Gastrocnemius medialis (tissue), 4 donors: ENCODE results near the gene RETREG1.

Experiments
- POLR2A ChIP-seq, 2 donors: fragments of 450-650 bp; IDR thresholded peaks; one replicate each; pipeline ENCODE4 v1.6.1; 2017; ENCODE audit warnings: antibody characterized with exemption in 2 of 2, mild to moderate bottlenecking in 2 of 2, moderate library complexity in 2 of 2
- TF ChIP-seq, protein P1 (sequence below), 5 experiments: fragments of 450-650 bp in 3 of 5; fragments of 200-600 bp in 2 of 5; sonication (generic) in 2 of 5; IDR thresholded peaks in 4 of 5; conservative IDR thresholded peaks in 1 of 5; 1 replicate in 4 of 5; 2 replicates in 1 of 5; pipeline ENCODE4 v1.5.1; 2016 to 2019; ENCODE audit warnings: antibody characterized with exemption in 5 of 5, mild to moderate bottlenecking in 3 of 5, moderate library complexity in 3 of 5

DNA sequence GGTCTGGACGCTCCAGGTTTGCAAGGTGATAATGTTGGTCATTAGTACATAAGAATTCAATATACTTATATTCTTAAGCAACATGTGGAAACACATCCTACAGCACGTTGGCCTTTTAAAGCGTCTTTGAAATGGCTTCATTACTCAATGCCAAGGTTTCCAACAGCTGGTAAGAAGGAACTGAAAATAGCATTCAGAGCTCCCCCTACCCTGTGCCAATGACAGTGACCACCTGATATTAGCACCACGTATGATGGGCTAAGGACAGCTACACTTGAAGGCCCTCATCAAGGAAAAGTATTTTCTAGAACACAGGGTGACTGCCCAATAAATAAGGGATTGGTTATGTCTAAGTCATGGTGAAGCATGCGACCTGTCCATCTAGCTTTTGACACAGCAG is 161.1 kb downstream of the RETREG1 start:
- TF ChIP-seq, protein P1, sequence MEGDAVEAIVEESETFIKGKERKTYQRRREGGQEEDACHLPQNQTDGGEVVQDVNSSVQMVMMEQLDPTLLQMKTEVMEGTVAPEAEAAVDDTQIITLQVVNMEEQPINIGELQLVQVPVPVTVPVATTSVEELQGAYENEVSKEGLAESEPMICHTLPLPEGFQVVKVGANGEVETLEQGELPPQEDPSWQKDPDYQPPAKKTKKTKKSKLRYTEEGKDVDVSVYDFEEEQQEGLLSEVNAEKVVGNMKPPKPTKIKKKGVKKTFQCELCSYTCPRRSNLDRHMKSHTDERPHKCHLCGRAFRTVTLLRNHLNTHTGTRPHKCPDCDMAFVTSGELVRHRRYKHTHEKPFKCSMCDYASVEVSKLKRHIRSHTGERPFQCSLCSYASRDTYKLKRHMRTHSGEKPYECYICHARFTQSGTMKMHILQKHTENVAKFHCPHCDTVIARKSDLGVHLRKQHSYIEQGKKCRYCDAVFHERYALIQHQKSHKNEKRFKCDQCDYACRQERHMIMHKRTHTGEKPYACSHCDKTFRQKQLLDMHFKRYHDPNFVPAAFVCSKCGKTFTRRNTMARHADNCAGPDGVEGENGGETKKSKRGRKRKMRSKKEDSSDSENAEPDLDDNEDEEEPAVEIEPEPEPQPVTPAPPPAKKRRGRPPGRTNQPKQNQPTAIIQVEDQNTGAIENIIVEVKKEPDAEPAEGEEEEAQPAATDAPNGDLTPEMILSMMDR (IDR thresholded peaks at IDR 0.05 in 4 of 5, conservative IDR thresholded peaks at IDR 0.05 in 1 of 5) = no peak
- no peak for TF ChIP-seq POLR2A (IDR thresholded peaks at IDR 0.05)
